ENCODE data around the gene ADAMTS1.

The ADAMTS1 gene

GRCh38 chr21:26847921-26848320 lies 2.7 kb upstream of the ADAMTS1 start:
- no peak overlapping the region for H3K27ac ChIP-seq (ENCODE audit: low read depth, low read length)
- H3K9ac ChIP-seq (ENCODE audit: low read length): no peak overlapping the region
- H3K4me2 ChIP-seq (ENCODE audit: low read depth, low read length, poor library complexity, severe bottlenecking): no peak overlapping the region
- TF ChIP-seq CTCF (IDR thresholded peaks at IDR 0.05; ENCODE audit: insufficient read depth, low read length, poor library complexity, severe bottlenecking) (no peak), EZH2phosphoT487 (conservative IDR thresholded peaks at IDR 0.05; ENCODE audit: low read length) (no peak)
- no peaks in the 10 kb centered on the region for H3K9me3 ChIP-seq (ENCODE audit: insufficient read depth, low read length)
- H3K36me3 ChIP-seq (ENCODE audit: low read length): no peaks in the 10 kb centered on the region
- H2AFZ ChIP-seq (ENCODE audit: low read depth, low read length, severe bottlenecking): no peak overlapping the region
- H3K79me2 ChIP-seq (ENCODE audit: insufficient read depth, low read length): no peaks in the 10 kb centered on the region
- H3K9me2 ChIP-seq (replicated peaks; ENCODE audit: insufficient read depth, low read length): no peaks in the 10 kb centered on the region
- H4K20me1 ChIP-seq (ENCODE audit: low read depth, low read length): no peaks in the 10 kb centered on the region
- no peak overlapping the region for H3K4me3 ChIP-seq (ENCODE audit: insufficient read depth, low read length, poor library complexity, severe bottlenecking)
- H3F3A ChIP-seq (ENCODE audit: insufficient read depth): no peaks in the 10 kb centered on the region
- H3K27me3 ChIP-seq (ENCODE audit: low read length): no peaks in the 10 kb centered on the region

- no peak overlapping the region for H3K4me2 ChIP-seq (ENCODE audit: low read depth, low read length, poor library complexity, severe bottlenecking)
- no peak overlapping the region for H3K4me3 ChIP-seq (ENCODE audit: insufficient read depth, low read length, poor library complexity, severe bottlenecking)
- H3K36me3 ChIP-seq (ENCODE audit: low read length): no peaks in the 10 kb centered on the region
- TF ChIP-seq EZH2phosphoT487 (conservative IDR thresholded peaks at IDR 0.05; ENCODE audit: low read length) (no peak), CTCF (IDR thresholded peaks at IDR 0.05; ENCODE audit: insufficient read depth, low read length, poor library complexity, severe bottlenecking) (no peak)
- no peaks in the 10 kb centered on the region for H3K9me3 ChIP-seq (ENCODE audit: insufficient read depth, low read length)
- no peak overlapping the region for H3K27ac ChIP-seq (ENCODE audit: low read depth, low read length)
- no peaks in the 10 kb centered on the region for H3K27me3 ChIP-seq (ENCODE audit: low read length)
- H3K9ac ChIP-seq (ENCODE audit: low read length): no peak overlapping the region
- H4K20me1 ChIP-seq (ENCODE audit: low read depth, low read length): no peaks in the 10 kb centered on the region
- H3K79me2 ChIP-seq (ENCODE audit: insufficient read depth, low read length): no peaks in the 10 kb centered on the region
- no peak overlapping the region for H2AFZ ChIP-seq (ENCODE audit: low read depth, low read length, severe bottlenecking)
- H3F3A ChIP-seq (ENCODE audit: insufficient read depth): no peaks in the 10 kb centered on the region
- H3K9me2 ChIP-seq (replicated peaks; ENCODE audit: insufficient read depth, low read length): no peaks in the 10 kb centered on the region
Observed at GRCh38 chr21:26847002-26847401, 1.8 kb upstream of the ADAMTS1 start.

GRCh38 chr21:26846036-26846931 lies 1.1 kb upstream of the ADAMTS1 start:
- no peaks in the 10 kb centered on the region for H3K27me3 ChIP-seq (ENCODE audit: low read length)
- no peak overlapping the region for H3K4me3 ChIP-seq (ENCODE audit: insufficient read depth, low read length, poor library complexity, severe bottlenecking)
- H3K9me3 ChIP-seq (ENCODE audit: insufficient read depth, low read length): no peaks in the 10 kb centered on the region
- no peak for TF ChIP-seq CTCF (IDR thresholded peaks at IDR 0.05; ENCODE audit: insufficient read depth, low read length, poor library complexity, severe bottlenecking)
- TF ChIP-seq EZH2phosphoT487 (conservative IDR thresholded peaks at IDR 0.05; ENCODE audit: low read length): no peak
- no peak overlapping the region for H3K9ac ChIP-seq (ENCODE audit: low read length)
- H3F3A ChIP-seq (ENCODE audit: insufficient read depth): no peaks in the 10 kb centered on the region
- no peaks in the 10 kb centered on the region for H3K36me3 ChIP-seq (ENCODE audit: low read length)
- H3K9me2 ChIP-seq (replicated peaks; ENCODE audit: insufficient read depth, low read length): no peaks in the 10 kb centered on the region
- H3K27ac ChIP-seq (ENCODE audit: low read depth, low read length): no peak overlapping the region
- H3K79me2 ChIP-seq (ENCODE audit: insufficient read depth, low read length): no peaks in the 10 kb centered on the region
- H4K20me1 ChIP-seq (ENCODE audit: low read depth, low read length): no peaks in the 10 kb centered on the region
- no peak overlapping the region for H3K4me2 ChIP-seq (ENCODE audit: low read depth, low read length, poor library complexity, severe bottlenecking)
- H2AFZ ChIP-seq (ENCODE audit: low read depth, low read length, severe bottlenecking): no peak overlapping the region

Measured in SU-DHL-6 (cell line).